ENCODE measurements around the gene CEACAM1. TPM values are rescaled to one million over a fixed set of nuclear protein-coding genes. Genes with fewer than 3 reads are reported as not detected.
"Not testable (repeated sequence)": the region's sequence is repeated elsewhere in the genome, so short reads cannot be mapped to it uniquely, and the experiment has no call there.

Gene CEACAM1
- total RNA-seq, 2 experiments from 2014 or later, result 2.0 to 3.6 TPM

DNA sequence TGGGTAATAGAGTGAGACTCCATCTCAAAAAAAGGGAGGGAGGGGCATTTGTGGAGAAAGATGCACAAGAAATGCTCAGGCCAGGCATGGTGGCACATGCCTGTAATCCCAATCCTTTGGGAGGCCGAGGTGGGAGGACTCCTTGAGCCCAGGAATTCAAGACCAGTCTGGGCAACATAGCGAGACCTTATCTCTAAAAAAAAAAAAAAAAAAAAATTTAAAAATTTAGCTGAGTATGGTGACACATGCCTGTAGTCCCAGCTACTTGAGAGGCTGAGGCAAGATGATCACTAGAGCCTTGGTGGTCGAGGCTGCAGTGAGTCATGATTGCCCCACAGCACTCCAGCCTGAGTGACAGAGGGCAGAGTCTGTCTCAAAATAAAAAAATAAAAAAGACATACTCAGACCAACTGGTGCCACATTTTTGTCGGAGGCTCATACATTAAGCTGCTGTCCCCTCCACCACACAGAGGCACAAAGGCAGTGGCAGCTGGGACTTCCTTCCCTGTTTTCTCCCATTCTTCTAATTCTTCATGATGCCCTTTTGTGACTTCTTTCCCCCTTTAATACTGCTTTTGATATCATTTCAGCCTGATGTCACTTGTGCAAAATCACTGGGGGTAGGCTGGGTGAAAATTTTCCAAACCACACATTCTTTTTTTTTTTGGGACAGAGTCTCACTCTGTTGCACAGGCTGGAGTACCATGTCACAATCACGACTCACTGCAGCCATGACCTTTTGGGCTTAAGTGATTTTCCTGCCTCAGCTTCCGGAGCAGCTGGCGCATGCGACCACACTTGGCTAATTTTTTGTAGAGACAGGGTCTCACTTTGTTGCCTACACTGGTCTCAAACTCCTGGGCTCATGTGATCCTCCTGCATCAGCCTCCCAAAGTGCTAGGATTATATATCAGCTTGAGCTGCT lies 58.7 kb downstream of the CEACAM1 start:
- H3K4me3 Mint-ChIP-seq, result no peak overlapping the region
- no peak overlapping the region for H3K27ac Mint-ChIP-seq
- intact Hi-C loops (cut with DNase I, micrococcal nuclease), result no loop called here
- ChIA-PET CTCF (interaction anchor here (0.6 to 1.1 kb wide), 3 partner anchors 15 to 454 kb away, joined by 3 to 5 read pairs (median 3); no protein-coding TSS in a partner anchor), POLR2A (interaction anchor here (0.6 kb wide), 1 partner anchor 948 kb away, joined by 10 read pairs; no protein-coding TSS in a partner anchor)
- ATAC-seq (peak; percentile 64), DNase-seq (peak; percentile 31)
- peaks cover 4% of the 10 kb centered on the region for H3K27me3 Mint-ChIP-seq
- H3K4me1 Mint-ChIP-seq, result peaks cover 14% of the 10 kb centered on the region
- H3K9me3 Mint-ChIP-seq (ENCODE audit: low read depth), result no peaks in the 10 kb centered on the region
- H3K36me3 Mint-ChIP-seq (ENCODE audit: low read depth), result no peaks in the 10 kb centered on the region

DNA sequence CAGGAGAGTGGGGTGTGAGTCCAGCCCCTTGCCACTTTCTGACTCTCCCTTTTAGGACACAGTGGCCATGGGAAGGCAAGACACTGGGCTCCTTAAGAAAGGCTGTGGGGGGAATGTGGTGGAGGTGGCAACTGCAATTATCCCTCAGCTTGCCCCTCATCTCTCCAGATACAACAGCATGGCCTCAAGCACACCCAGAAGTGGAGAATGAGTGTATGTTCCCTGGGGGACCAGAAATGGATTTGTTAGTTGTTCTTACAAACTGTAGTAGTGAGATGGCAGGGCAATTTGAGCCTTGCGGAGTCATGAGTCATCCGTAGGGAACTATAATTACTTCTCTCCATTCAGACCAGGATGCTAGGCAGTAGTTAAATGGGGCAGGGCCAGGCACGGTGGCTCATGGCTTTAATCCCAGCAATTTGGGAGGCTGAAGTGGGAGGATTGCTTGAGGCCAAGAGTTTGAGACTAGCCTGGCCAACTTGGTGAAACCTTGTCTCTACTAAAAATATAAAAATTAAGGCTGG lies 59.9 kb downstream of the CEACAM1 start:
- Mint-ChIP-seq H3K27ac (no peak overlapping the region), H3K4me3 (no peak overlapping the region), H3K27me3 (peaks cover 4% of the 10 kb centered on the region), H3K36me3 (ENCODE audit: low read depth) (no peaks in the 10 kb centered on the region), H3K4me1 (peaks cover 14% of the 10 kb centered on the region), H3K9me3 (ENCODE audit: low read depth) (no peaks in the 10 kb centered on the region)
- ATAC-seq (no peak), DNase-seq (no peak)
- ChIA-PET POLR2A (no interaction called here), CTCF (interaction anchor here (0.5 to 1.1 kb wide), 2 partner anchors 26 to 453 kb away, joined by 3 read pairs; no protein-coding TSS in a partner anchor)
- intact Hi-C loops (cut with DNase I, micrococcal nuclease), result no loop called here

DNA sequence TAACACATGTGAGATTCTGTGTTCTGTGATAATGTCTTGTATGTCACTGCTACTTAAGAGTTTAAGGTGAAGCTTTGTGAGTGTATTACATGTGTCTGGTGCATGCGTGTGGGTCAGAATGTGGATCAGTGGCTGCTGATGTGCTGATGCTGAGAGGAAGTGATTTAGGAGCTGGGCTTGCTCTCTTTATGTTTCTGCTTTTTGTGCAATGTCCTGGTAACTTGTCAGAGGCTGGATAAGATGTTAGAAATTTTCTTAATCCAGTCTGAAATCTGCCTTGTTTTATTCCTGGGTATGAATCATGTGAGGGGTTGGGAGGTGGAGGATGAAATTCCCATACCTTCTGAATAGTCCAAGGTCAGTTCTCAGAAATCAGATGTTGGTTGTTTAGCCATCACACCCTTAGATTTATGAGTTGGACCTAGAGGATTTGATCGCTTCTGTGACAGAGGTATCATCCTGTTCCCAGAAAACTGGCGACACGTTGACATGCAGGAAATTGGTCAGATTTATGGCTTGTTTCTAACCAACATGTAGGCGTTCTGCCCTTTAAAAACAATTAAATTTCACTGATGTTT lies 61.0 kb downstream of the CEACAM1 start:
- ATAC-seq (no peak), DNase-seq (no peak)
- intact Hi-C loops (cut with DNase I, micrococcal nuclease), result no loop called here
- Mint-ChIP-seq H3K4me1 (peaks cover 14% of the 10 kb centered on the region), H3K9me3 (ENCODE audit: low read depth) (no peaks in the 10 kb centered on the region), H3K4me3 (no peak overlapping the region), H3K27ac (peak overlapping the region; percentile 5), H3K36me3 (ENCODE audit: low read depth) (no peaks in the 10 kb centered on the region), H3K27me3 (no peaks in the 10 kb centered on the region)
- ChIA-PET CTCF (interaction anchor here (0.5 to 1.1 kb wide), 4 partner anchors 26 to 843 kb away, joined by 3 read pairs; no protein-coding TSS in a partner anchor), POLR2A (no interaction called here)

DNA sequence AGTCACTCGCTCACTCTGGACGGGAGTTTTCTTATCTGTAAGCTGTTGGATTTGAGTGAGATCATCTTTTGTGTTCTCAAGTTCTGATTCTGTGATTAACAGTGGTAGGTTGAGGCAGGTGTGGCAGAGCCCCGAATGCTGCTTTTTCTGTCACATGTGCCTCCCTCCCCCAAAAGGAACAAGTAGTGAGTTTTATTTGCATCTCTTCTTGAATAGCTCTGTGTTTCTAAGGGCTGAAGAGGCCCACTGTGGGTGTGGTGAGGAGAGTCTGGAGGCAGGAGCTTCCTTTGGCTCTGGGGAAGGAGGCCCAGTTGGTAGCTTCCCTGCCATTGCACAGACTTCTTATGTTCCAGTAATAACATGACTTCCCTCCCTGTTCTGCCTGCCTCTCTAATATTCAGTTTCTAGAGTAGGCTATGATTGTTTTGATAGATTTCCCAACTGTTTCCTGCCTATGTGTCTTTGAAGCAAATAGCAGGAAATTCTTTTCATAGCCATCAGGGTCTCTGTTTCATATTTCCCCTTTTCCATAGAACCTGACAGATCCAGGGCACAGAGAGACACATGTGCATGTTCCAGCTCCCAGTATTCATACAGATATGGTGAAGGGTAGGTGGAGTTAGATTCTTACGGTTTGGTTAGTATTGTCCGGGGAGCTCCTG lies 61.6 kb downstream of the CEACAM1 start:
- Mint-ChIP-seq H3K4me3 (no peak overlapping the region), H3K4me1 (peaks cover 14% of the 10 kb centered on the region), H3K9me3 (ENCODE audit: low read depth) (no peaks in the 10 kb centered on the region), H3K27me3 (no peaks in the 10 kb centered on the region), H3K36me3 (ENCODE audit: low read depth) (no peaks in the 10 kb centered on the region), H3K27ac (peak overlapping the region; percentile 5)
- intact Hi-C loops (cut with DNase I, micrococcal nuclease), result no loop called here
- no peak for ATAC-seq
- no peak for DNase-seq
- POLR2A ChIA-PET, result no interaction called here
- CTCF ChIA-PET, result interaction anchor here (0.5 to 1.1 kb wide), 7 partner anchors 8 to 844 kb away, joined by 3 to 5 read pairs (median 3); no protein-coding TSS in a partner anchor

DNA sequence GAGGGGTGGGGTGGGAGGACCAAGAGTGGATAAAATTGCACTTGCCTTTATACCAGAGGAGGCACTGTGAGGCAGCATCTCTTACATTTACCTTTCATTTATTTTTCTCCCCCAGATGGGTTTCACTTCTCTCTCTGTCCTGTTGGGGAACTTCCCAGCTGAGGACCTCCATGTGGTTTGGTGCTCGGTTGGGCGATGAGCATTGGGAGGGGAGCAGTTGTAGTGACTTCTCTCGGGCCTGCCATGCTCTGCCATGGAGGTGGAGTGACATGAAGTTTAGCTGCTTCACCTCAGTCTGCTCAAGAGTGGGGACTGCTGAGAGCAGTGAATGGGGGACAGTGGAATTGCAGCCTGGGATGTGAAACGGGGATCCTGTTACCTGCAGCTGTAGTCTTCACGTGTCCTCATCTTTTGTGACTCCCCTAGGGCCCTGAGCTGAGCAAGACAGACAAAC lies 62.4 kb downstream of the CEACAM1 start:
- CTCF ChIA-PET, result interaction anchor here (0.9 to 1.1 kb wide), 3 partner anchors 9 to 24 kb away, joined by 3 to 5 read pairs (median 3); no protein-coding TSS in a partner anchor
- Mint-ChIP-seq H3K36me3 (ENCODE audit: low read depth) (no peaks in the 10 kb centered on the region), H3K4me1 (peaks cover 14% of the 10 kb centered on the region), H3K9me3 (ENCODE audit: low read depth) (no peaks in the 10 kb centered on the region), H3K4me3 (no peak overlapping the region), H3K27me3 (no peaks in the 10 kb centered on the region), H3K27ac (no peak overlapping the region)
- POLR2A ChIA-PET, result no interaction called here
- DNase-seq, result no peak
- no peak for ATAC-seq
- intact Hi-C loops (cut with DNase I, micrococcal nuclease), result no loop called here

DNA sequence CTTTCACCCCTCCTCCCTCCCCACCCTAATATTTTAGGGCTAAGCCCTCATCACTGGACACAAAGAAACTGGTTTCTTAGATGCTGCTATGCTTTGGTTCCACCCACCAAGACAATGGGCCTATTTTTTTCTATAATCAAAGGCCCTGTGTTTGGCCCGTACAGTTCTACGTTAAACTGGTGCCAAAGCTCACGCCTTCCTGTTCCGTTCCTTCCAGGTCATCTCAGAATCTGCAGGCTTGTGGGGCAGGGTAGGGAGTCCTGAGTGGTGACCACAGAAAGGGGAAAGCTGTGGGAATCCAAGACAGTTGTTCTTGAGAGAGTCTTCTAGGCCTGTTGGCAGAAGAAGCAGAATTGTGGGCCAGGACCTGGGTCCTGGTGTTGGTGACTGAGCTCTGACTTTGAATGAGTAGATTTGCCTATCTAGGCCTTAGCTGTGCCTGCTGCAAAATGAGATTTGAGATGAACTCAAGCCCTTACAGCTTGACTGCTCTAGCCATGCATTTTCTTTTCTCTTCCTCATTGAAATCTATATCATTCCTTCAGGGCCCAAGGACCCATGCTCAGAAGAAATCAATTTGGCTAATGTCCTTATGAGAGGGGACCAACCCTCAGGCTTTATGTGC lies 66.5 kb downstream of the CEACAM1 start:
- ATAC-seq (no peak), DNase-seq (no peak)
- CTCF ChIA-PET, result interaction anchor here (0.6 to 1.4 kb wide), 5 partner anchors 11 to 1210 kb away, joined by 3 to 7 read pairs (median 4); no protein-coding TSS in a partner anchor
- Mint-ChIP-seq H3K27ac (no peak overlapping the region), H3K36me3 (ENCODE audit: low read depth) (no peaks in the 10 kb centered on the region), H3K9me3 (ENCODE audit: low read depth) (no peaks in the 10 kb centered on the region), H3K27me3 (no peaks in the 10 kb centered on the region), H3K4me1 (peaks cover under 1% of the 10 kb centered on the region), H3K4me3 (no peak overlapping the region)
- POLR2A ChIA-PET, result no interaction called here
- intact Hi-C loops (cut with DNase I, micrococcal nuclease), result no loop called here

DNA sequence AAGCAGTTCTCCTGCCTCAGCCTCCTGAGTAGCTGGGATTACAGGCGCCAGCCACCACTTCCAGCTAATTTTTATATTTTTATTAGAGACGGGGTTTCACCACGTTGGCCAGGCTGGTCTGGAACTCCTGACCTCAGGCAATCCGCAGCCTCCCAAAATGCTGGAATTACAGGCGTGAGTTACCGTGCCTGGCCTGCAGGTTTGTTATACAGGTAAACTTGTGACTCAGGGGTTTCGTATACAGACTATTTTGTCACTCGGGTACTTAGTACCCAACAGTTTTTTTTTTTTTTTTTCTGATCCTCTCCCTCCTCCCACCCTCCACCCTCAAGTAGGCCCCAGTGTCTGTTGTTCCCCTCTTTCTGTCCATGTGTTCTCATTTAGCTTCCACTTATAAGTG lies 67.0 kb downstream of the CEACAM1 start:
- DNase-seq; intact Hi-C loops (cut with DNase I, micrococcal nuclease); H3K27ac Mint-ChIP-seq; H3K4me3 Mint-ChIP-seq; H3K27me3 Mint-ChIP-seq; POLR2A ChIA-PET; H3K4me1 Mint-ChIP-seq; H3K9me3 Mint-ChIP-seq (ENCODE audit: low read depth); ATAC-seq; H3K36me3 Mint-ChIP-seq (ENCODE audit: low read depth): not testable (repeated sequence)
- CTCF ChIA-PET, result interaction anchor here (0.7 to 1.2 kb wide), 3 partner anchors 68 to 827 kb away, joined by 3 to 6 read pairs (median 4); no protein-coding TSS in a partner anchor

DNA sequence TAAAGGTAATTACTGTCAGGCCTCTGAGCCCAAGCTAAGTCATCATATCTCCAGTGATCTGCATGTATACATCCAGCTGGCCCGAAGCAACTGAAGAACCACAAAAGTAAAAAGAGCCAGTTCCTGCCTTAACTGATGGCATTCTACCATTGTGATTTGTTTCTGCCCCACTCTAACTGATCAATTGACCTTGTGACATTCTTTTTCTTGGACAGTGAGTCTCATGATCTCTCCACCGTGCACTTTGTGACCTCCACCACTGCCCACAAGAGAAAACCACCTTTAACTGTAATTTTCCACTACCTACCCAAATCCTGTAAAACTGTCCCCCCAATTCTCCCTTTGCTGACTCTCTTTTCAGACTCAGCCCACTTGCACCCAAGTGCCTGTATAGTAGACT lies 68.4 kb downstream of the CEACAM1 start:
- H3K9me3 Mint-ChIP-seq (ENCODE audit: low read depth), result no peaks in the 10 kb centered on the region
- H3K27me3 Mint-ChIP-seq, result no peaks in the 10 kb centered on the region
- H3K27ac Mint-ChIP-seq, result no peak overlapping the region
- no peak overlapping the region for H3K4me3 Mint-ChIP-seq
- POLR2A ChIA-PET, result no interaction called here
- CTCF ChIA-PET, result interaction anchor here (2.1 kb wide), 1 partner anchor 10 kb away, joined by 4 read pairs; no protein-coding TSS in a partner anchor
- H3K4me1 Mint-ChIP-seq, result no peaks in the 10 kb centered on the region
- ATAC-seq (no peak), DNase-seq (no peak)
- intact Hi-C loops (cut with DNase I, micrococcal nuclease), result no loop called here
- no peaks in the 10 kb centered on the region for H3K36me3 Mint-ChIP-seq (ENCODE audit: low read depth)

Other genes with a start within 250 kb of the CEACAM1 start
- gene PRR19, start 226.3 kb downstream of the CEACAM1 start, total RNA-seq, result 1 to 10 TPM in 1 of 2 experiments, under 1 TPM in 1; 0.63 to 1.0 TPM
- 10 to 100 TPM; 43.4 to 53.9 TPM for gene PAFAH1B3, start 225.9 kb downstream of the CEACAM1 start, total RNA-seq
- under 1 TPM; 0.53 to 0.69 TPM for gene TMEM145, start 215.2 kb downstream of the CEACAM1 start, total RNA-seq
- gene MEGF8, start 202.8 kb downstream of the CEACAM1 start, total RNA-seq, result 1 to 10 TPM; 5.2 to 5.3 TPM
- not detected for gene CNFN, start 138.2 kb downstream of the CEACAM1 start, total RNA-seq
- gene LIPE, start 101.1 kb downstream of the CEACAM1 start, total RNA-seq, result 10 to 100 TPM; 27.8 to 32.8 TPM
- not detected for gene CXCL17, start 85.5 kb downstream of the CEACAM1 start, total RNA-seq
- gene CEACAM8, start 66.4 kb upstream of the CEACAM1 start, total RNA-seq, result not detected
- gene PSG3, start 212.0 kb upstream of the CEACAM1 start, total RNA-seq, result not detected
- gene PSG8, start 237.2 kb upstream of the CEACAM1 start, total RNA-seq, result not detected

Data from activated CD4-positive, alpha-beta T cell treated with anti-CD3 and anti-CD28 coated beads for 36 hours (primary cell).